ENCODE data around the gene GATAD2A.

The GATAD2A gene

DNA sequence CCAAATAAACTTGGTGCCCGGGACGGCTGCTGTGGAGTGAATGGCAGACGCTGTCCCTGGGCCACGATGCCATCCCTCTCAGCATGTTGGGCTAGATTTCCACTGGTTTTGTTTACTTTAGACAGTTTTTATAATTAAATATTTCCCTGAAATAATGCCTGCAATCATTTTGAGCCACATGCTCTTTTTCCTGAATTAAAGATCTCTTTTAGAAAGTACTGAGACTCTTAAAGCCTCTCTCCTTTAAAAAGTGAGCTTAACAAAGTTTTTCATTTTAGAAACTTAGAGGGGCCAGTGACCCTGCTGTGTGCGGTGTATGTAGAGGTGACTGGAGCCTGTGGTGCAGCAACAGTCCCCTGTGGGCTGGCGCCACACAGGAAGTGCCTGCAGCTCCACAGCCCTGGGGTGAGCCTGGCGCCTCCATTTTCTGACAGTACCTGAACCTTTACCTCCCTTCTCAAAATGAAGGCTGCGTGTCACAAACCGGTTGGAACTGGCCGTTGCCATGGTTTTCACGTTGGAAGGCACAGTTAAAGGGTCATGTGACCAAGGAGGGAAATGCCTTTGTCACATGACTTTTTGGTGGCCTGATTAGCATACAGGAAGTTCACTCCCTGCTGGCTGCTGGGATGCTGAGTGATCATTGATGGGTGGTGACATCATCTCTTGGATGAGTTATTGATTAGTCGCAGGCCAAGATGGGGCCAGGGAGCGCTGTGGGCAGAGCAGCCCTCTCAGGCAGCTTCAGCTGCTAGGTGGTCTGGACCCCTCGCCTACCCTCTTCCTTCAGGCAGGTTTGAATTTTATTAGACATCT, 83.6 kb downstream of the GATAD2A start:
- TF ChIP-seq, protein P1, sequence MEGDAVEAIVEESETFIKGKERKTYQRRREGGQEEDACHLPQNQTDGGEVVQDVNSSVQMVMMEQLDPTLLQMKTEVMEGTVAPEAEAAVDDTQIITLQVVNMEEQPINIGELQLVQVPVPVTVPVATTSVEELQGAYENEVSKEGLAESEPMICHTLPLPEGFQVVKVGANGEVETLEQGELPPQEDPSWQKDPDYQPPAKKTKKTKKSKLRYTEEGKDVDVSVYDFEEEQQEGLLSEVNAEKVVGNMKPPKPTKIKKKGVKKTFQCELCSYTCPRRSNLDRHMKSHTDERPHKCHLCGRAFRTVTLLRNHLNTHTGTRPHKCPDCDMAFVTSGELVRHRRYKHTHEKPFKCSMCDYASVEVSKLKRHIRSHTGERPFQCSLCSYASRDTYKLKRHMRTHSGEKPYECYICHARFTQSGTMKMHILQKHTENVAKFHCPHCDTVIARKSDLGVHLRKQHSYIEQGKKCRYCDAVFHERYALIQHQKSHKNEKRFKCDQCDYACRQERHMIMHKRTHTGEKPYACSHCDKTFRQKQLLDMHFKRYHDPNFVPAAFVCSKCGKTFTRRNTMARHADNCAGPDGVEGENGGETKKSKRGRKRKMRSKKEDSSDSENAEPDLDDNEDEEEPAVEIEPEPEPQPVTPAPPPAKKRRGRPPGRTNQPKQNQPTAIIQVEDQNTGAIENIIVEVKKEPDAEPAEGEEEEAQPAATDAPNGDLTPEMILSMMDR (IDR thresholded peaks at IDR 0.05; ENCODE audit: insufficient read depth, missing control alignments): no peak
- DNase-seq (ENCODE audit: insufficient read length, low spot score): no peak
- no peak for FAIRE-seq

DNA sequence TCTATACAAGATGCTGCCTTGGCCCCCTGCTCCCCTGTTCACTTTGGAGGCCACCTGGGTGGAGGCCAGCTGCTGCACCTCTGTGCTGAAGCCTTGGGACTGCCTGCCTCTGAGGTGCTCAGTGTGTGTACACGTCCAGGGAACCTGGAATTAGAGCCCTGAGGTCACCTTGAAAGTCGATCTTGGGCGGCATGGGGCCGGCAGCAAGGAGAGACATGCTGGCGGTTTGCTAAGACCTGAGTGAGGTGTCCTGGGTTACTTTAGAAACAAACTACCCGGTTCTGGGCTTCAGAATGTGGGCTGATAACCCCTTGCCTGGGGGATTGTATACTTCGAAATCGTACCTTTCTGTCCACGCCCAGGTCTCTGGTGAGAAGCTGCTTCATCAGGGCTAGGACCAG, 84.3 kb downstream of the GATAD2A start:
- FAIRE-seq: no peak
- TF ChIP-seq, protein P1 (IDR thresholded peaks at IDR 0.05; ENCODE audit: insufficient read depth, missing control alignments): no peak
- DNase-seq (ENCODE audit: insufficient read length, low spot score): no peak

DNA sequence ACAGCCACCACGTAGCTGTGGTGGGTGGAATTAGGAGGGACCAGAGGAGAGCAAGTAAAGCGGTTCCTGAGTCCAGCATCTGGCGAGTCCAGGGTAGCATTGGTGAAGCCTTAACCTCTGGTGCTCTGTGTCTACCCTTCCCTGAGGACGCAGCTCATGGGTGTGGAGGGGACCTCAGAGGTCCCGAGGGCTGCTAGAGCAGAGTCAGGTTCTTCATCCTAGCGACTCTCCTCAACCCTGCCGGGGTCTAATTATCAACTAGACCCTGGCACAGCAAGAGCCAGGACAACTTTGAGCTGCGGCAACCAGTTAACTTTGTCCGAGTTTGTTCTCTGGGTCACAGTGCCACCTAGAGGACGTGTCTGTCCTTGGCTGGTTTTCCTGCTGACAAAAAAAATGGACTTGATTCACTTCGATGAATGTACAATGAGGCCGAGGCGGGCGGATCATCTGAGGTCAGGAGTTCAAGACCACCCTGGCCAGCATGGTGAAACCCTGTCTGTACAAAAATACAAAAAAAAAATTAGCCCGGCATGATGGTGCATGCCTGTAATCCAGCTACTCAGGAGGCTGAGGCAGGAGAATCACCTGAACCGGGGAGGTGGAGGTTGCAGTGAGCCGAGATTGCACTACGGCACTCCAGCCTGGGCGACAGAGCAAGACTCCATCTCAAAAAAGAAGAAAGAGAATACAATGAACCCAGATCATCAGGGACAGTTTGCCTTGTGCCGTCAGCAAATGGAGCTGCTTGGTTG, 84.9 kb downstream of the GATAD2A start:
- TF ChIP-seq, protein P1 (IDR thresholded peaks at IDR 0.05; ENCODE audit: insufficient read depth, missing control alignments): peak; percentile 88

DNA sequence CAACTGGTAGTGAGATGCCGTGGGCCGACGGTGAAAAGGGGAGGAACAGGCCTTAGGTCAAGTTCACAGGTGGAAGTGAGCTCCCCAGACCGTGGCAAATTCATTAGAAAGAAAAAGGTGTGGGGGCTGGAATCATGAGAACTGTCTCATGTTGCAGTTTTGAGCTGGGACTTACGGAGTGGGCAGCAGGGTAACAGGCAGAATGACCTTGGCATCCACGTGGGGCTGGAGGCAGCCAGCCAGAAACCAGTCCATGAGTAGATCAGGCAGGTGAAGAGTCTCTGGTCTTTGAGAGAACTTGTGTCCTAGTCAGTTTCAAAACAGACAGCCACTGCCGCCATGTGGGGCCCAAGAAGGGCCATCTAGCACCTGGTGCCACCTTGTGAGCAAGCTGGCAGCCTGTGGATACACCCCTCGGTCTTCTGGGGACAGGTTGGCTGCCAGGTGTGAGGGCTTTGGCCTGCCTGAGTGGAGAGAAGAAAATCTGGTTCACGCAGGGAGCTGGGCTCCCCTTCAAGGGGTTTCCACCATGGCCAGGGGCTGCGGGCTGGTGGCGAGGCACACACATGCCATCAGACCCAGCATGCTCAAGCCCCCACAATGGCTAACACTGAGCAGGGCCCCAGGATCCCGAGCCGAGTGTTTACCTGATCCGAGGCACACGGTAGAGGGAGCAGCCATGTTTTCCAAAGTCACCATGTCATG, 86.0 kb downstream of the GATAD2A start:
- FAIRE-seq: no peak
- DNase-seq (ENCODE audit: insufficient read length, low spot score): no peak
- TF ChIP-seq, protein P1 (IDR thresholded peaks at IDR 0.05; ENCODE audit: insufficient read depth, missing control alignments): no peak

More for the DNA sequence above, 84.9 kb downstream of the GATAD2A start:
- FAIRE-seq (no peak), DNase-seq (ENCODE audit: insufficient read length, low spot score) (peak; percentile 89)

DNA sequence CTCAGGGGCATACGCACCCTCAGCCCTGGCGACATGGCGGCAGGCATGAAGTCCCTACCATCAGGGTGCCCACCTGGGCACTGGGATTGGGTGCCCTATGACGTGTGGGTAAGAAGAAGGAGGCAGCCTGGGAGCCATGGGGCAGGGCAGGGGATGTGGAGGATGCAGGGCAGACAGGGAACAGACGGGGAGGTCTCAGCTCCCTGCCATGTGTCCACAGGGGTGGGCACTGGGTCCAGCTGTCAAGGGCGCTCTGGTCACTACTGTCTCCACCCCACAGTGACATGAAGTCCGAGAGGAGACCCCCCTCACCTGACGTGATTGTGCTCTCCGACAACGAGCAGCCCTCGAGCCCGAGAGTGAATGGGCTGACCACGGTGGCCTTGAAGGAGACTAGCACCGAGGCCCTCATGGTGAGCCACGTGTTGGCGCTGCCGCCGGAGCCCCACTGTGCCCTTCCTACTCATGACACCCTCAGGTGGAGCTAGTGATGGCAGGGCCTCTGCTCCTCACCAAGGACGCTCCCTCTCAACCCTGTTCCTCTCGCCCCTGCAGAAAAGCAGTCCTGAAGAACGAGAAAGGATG, 86.6 kb downstream of the GATAD2A start:
- DNase-seq (ENCODE audit: insufficient read length, low spot score): no peak
- TF ChIP-seq, protein P1 (IDR thresholded peaks at IDR 0.05; ENCODE audit: insufficient read depth, missing control alignments): no peak
- no peak for FAIRE-seq

DNA sequence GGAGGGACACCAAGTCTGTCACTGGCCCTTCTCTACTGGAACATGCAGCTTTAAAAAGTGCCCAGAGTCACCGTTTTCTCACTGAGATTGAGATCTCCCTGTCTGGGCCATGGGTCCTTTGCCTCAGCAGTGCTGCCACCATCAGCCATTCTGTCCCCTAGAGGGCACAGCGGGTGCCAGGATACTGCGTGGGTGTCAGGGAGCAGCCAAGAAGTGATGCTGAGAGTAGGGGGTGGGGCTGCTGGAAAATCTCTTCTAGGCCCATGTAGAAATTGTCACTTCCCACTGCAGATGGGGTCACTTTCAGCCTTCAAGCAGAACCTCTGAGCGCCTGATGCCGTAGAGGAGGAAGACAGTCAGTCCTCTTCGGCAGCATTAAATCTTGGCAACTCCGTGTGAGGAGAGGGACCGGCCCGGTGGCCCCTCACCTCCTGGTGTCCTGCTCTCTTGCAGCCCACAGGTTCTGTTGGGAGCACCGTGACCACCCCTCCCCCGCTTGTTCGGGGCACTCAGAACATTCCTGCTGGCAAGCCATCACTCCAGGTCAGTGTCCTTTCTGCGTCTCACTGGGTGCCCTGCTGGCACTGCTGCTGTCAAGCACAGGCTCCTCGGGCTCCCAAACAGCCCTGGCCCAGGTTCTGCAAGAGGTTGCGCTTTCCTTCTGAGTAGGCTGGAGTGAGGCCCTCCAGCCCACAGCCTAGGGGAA, 88.5 kb downstream of the GATAD2A start:
- FAIRE-seq (no peak), DNase-seq (ENCODE audit: insufficient read length, low spot score) (no peak)
- TF ChIP-seq, protein P1 (IDR thresholded peaks at IDR 0.05; ENCODE audit: insufficient read depth, missing control alignments): no peak
